Stimulated activated CD4-positive, alpha-beta T cell treated with anti-CD3 and anti-CD28 coated beads, Interleukin-1b, Interleukin-23, amount 100 ng/mL, for 48 hours (primary cell): ENCODE data around the gene ORC5.
A peak's percentile ranks its signal among the peaks of the same experiment; 100 is the strongest.
"Not testable (repeated sequence)": the region's sequence is repeated elsewhere in the genome, so short reads cannot be mapped to it uniquely, and the experiment has no call there.

Experiments
- DNase-seq: peaks from one replicate; pipeline ENCODE4 v3.0.0-alpha.2; 2020

The ORC5 gene

DNA sequence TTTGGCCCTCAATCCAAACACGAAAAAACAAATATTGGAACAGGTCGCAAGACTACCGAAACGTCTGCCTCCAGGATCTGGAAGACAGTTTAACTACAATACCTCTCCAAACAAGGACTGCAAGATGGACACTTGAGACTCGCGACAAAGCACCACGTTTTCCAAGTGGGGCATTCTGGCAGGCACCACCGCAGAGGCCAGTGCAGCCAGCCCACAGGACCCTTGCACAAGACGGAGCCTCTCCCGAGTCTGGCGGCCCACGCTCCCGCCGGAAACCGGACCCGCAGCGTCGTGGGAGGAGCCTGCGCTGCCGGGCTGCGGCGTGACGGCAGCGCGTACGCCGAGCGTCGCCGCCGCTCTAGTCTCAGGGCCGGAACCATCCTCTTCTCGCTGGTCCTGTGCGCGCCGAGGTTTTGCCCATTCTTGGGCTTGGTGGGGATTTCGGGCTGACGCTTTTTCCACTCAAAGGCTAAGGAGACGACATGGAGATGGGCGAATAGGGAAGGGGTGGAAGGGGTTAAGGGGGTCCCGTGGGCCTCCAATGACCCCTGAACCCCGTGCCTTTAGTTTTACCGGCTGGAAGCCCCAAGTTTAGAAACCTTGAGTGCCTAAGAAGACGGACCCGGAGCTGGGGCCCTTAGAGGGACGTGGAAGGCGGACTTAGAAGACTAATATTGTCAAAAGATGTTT lies at the start of gene ORC5:
TSS of gene ORC5 (minus strand) at position 283 of the 690 bp plus-strand sequence. CDS start at position 174, 109 bp downstream.
- DNase-seq = peak; percentile 80

DNA sequence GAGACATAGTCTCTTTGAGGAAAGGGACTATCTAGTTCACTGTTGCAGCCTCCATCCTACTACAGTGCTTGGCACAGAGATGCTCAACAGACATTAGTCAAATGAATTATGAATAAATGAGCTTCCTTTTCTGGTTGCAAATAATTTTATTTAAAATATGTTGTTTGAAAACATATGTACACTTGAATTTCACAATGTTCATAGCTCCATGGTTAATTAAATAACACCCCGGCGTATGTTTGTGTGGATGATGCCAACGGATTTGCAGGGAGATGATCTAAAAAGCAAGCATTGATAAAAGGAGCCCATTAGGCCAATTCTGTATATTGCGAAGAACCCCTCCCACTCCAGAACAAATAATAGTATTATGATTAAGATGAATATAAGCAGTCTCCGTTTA lies 47.8 kb upstream of the ORC5 start:
- DNase-seq = no peak

DNA sequence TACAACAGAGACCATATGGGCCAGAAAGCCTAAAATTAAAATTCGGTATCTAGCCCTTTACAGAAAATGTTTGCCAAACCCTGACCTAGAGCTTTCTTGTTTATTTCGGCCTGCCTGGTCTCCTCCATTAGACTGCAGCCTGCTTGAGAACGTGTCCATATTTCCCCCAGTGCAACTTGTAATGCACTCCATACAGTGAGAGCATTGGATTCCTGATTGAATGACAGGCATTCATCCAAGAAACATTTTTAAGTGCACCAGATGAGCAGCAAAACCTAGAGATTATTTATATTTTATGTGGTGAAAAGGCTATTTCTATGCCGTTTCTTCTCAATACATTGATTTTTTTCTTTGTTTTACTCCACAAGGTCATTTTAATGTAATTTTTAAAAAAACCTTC lies 47.4 kb upstream of the ORC5 start:
- no peak for DNase-seq

DNA sequence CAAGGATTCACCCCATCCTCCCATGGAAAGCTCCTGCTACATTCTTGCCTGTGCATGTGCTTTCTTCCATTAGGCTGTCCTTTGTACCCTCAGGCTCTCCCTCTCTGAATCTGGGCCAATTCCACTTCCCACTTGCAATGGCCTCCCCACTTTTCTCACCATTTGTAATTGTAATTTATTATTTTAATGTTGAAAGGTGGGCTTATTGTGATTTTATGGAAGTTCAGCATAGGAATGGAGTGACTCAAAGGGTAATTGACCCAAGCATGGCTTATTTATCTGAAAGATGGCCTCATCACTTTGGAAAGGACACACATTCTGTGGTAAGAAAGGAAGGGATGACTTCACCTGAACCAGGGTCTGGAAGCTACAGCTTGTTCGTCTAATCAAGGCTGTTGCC lies 46.9 kb upstream of the ORC5 start:
- no peak for DNase-seq

DNA sequence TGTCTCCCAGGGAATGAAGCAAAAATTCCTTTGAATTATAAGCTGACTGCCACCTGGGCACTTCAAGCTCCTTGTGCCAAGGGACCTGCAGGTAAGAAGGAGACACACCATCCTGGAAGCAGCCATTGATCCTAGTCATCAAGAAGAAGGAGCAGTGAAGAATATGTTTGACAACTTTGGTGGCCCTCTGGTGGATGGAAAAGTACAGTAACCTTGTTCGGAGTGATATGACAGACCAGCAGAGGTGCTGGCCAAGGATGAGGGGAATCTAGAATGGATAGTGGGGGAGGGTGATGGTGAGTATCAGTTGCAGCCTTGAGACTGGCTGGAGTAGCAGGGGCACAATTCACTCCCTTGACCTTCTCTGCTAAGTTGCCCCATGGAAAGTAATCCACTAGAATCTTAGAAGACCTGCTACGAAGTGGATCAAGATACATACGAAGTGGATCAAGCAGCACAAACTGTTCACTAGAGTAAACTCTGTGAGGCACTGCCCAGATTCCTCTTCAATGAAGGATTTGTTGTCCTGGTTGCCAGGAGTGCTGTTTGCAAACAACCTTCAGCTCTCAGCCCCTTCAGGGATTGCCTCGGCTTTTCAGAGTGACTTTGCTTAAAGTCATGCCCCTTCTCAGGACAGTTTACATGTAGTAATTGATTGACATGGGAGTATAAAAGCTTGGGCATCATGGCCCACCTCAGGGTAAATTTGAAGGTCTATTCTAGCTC lies 44.8 kb upstream of the ORC5 start:
- DNase-seq = no peak

DNA sequence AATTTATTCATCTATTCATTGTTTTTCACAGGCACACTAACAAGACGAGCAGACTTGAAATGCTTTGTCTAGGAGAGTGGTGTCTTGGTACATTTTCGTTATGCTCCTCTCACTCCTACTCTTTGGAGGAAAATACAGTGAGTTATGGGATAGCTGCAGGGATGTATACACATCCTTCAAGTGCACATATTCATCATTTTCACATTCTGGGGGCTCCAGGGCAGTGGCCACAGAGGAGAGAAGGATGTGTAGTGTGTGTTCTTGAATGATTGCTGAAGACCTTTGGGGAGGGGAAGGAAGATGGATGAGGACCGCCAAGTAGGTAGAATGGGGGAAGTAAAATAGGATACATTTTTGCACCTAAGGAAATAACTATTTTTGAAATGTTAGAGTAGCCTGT lies 34.8 kb upstream of the ORC5 start:
- no peak for DNase-seq

DNA sequence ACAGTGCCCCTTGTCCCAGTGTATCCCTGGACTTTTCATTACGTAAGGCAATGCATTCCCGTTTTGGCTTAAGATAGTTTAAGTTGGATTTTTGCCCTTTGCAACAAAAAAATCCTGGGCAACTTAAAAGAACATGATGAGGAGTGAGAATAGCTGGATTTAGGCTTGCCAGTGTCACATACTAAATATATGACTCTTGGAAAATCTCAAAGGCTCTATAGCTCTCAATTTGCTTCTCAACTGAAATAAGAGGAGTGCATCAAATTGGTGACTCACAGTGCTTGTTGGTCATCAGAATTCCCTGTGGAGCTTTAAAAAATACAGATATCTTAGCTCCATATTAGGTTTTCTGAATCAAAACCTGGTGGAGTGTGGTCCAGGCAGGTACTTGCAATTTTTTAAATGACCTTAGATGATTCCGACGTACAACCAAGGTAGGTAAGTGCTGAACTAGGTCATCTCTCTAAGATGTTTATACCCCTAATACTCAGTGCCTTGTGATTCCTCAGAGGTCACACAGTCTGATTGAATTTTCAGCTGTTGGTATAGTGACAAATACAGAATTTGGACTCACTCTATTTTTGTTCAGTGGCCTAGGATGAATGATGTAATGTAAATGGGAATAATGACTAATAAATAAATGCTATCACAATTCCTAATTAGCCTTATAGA lies 33.9 kb upstream of the ORC5 start:
- DNase-seq = no peak

DNA sequence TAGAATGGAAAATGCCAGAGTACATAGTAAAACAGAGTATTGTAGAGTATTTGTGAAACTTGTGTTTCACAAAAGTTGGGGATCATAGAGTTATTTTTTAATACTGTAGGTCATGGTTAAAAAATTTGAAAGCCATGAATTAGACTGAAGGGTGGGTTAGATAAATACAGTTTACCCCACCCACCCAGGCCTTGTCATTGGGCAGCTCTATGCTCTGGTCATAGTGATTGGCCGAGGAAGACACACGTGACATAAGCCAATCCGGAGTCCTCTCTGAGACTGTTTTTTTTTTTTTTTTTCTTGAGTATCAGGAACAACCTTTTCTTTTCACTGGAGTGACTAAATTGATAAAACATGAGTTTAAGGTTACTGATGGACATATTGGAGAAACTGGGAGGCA lies 33.3 kb upstream of the ORC5 start:
- DNase-seq = no peak

DNA sequence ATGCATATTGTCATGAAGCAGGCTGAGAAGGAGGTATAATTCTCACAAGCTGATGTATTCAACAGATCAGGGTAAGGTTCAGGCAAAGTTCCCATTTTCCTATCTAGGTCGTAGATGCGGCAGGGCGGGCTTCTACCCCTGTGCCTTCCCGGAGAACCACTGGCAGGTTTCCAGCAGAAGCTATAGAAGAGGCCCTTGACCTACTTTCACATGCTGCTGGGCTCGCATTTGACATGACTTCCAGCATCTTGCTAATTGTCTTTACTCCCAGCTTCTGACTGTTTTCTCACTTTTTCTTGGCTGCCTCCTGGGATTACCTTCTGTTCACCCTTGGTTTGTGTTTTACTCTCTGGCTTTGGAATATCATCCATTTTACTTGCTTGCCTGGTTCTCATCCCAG lies 32.6 kb upstream of the ORC5 start:
- DNase-seq = no peak

DNA sequence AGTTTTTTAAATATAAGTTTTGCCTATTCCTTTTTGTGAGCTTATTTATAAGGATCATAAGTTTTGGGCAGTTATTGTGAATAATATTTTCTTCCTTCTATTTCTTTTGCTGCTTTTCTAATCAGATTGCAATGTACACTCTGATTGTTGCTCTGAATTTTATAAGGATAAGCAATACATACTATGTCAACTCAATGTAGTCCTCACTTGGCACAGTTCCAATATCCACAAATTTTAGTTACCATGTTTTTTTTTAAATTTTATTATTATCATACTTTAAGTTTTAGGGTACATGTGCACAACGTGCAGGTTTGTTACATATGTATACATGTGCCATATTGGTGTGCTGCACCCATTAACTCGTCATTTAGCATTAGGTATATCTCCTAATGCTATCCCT lies 27.2 kb upstream of the ORC5 start:
- not testable (repeated sequence) for DNase-seq

DNA sequence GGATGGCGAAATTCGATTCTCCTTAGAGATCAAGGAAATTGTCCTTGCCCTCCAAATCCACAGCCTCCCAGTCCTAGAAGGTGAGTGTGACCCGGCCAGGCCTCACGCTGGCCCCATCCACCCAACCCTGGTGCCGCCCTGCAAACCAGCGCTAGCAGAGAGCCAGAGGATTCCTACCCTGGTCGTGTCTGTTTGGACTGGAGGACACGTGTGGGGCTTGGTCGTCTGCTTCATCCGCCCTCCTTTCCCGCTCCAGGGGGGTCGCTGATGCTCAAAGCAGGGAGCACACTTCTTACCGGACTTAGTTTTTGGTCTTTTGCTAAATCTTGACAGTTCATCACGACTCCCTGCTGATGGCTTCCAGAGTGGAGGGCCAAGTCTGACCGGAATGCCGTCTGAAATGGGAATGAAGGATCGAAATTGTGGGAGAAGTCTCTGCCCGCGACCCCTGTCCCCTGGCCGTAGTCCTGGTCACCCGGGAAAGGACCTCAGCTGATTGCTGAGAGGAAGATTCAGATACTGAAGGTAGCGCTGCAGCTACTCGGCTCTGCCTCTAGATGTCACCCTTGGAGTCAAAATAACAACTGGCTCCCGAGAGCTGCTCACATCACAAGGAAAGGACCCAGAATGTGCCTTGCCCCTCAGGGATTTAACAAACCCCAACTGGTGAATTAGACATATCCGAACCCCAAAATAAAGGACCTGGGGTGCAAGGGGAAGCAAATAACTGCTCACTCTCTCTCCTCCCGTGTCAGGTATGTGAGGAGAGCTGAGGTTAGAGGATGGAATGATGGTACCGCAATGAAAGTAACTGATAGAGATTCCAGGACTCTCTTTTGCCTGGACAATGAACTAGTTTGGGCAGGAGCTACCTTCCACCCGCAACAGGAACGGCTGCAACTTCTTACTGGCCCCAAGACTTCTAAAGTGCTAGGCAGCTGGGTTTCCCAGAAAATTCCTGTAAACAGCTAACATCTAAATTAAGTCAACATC lies 23.5 kb upstream of the ORC5 start:
- DNase-seq = peak; percentile 23

DNA sequence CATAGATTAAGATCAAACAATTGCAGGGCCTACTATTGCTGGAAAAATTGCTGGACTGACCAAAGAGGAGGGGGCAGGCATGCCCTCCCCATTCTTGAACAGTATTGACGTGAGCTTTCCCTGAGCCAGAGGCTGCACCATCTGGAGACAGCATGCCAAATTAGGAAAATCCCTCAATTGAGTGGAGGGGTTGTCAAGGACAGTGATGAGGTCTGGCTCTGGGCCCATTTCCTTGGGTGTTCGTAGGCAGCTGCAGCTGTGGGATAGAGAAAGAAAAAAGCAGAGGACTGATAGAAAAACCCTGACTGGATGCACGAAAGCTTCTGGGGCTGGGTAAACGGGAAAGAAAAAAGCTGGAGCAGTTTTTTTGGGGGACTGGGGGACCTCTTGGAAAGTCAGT lies 22.8 kb upstream of the ORC5 start:
- DNase-seq = no peak

DNA sequence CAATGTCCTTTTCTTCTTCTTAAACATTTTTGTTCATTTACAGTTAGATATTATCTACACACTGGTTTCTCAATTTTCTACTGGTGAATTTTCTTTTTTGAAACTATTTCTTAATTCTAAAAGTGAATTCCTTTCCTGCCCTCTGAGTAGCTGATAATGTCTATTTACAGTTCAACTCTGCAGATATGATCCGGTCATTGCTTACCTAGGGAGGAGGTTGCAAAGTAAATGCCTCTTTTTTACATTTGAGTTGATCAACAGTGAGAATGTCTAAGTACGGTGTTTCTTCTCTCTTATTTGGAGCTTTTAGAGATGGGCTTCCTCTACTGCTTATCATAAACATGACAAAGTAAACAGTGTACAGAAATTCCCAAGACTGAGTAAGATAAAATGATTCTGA lies 20.6 kb upstream of the ORC5 start:
- no peak for DNase-seq

DNA sequence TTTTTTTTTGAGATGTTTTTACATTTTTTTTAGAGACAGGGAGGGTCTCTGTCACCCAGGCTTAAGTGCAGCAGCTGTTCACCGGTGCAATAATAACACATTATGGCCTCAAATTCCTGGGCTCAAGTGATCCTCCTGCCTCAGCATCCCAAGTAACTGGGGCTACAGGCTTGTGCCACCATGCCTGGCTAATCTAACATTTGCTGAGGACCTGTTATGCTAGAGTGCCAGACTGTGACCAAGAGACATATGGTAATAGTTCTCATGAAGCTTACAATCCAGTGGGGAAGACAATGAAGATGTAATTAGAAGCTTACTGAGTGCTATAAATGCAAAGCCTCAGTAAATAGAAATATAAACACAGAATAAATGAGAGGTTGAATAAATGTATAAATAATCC lies 17.6 kb upstream of the ORC5 start:
- DNase-seq = no peak

DNA sequence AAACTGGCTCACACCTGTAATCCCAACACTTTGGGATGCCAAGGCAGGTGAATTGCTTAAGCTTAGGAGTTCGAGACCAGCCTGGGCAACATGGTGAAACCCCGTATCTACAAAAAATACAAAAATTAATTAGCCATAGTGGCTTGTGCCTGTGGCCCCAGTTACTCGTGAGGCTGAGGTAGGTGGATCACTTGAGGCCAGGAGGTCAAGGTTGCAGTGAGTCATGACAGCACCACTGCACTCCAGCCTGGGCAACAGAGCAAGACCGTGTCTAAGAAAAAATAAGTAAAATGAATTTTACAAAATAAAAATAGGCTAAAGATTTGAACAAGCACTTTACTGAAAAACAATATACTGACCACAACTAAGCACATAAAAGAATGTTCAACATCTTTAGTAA lies 9.8 kb upstream of the ORC5 start:
- no peak for DNase-seq

DNA sequence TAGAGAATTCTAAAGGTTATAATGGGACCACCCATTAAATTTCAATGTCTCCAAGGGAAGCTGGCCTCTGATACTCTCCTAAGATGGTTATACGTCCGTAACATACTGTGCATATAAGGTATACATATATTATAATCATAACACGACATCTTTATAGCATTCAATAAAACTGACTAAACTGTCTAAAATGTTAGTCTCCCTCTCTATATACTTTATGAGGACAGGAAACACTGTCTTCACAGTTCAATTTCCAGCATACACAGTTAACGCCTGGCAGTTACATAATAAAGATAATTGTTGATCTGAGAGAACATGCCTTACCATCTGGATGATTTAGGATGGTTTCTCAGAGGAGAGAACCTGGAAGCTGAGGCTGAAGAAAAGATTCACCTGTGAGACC lies 1.2 kb upstream of the ORC5 start:
- DNase-seq = no peak

DNA sequence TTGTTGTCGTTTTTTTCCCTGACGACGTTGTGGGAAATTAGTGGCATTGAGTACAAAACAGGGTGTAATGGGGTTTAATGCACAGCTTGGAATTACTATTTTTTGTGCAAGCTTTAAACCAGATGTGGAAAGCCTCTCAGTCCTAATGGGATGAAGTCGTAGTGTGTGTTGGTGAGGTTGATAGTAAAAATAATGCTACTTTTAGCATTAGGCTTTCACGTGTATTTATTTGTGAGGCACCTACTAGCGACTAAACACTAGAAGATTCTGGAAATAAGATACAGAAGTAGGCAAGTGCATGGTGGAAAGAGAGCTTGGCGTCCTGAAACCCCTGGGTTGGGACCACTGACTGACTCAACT lies 588 bp upstream of the ORC5 start:
- DNase-seq = no peak

DNA sequence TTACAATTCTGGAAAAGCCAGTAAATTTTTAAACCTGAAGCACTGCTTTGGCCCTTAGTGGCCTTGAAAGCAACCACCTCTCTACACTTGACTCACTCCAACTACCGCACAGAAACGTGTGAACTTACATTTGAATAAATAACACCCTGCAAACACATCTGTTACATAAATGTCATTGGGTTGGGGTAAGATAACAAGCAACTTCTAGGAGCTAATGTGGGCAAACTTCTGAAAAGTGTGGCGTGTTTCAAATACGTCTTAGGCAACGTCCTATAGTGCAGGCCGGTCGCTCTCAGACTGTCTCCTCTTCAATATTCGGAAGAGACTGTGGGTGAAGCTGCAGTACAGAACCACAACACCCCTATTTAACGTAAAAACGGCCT lies 474 bp downstream of the ORC5 start:
- no peak for DNase-seq

DNA sequence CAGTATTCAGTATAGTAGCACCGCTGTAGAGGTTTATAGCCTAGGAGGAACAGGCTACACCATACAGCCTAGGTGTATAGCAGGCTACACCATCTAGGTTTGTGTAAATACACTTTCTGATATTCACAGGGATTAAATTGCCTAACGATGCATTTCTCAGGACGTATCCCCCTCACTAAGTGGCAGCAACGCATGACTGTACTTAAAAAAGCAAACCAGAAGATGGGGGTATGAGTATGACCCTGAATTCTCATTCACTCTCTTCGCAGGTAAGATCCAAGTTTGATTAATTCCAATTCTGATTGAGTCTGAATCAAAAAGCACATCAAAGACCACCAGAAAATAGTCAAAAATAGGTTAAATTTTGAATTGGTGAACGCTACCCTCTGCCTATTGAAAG lies 972 bp downstream of the ORC5 start:
- no peak for DNase-seq

DNA sequence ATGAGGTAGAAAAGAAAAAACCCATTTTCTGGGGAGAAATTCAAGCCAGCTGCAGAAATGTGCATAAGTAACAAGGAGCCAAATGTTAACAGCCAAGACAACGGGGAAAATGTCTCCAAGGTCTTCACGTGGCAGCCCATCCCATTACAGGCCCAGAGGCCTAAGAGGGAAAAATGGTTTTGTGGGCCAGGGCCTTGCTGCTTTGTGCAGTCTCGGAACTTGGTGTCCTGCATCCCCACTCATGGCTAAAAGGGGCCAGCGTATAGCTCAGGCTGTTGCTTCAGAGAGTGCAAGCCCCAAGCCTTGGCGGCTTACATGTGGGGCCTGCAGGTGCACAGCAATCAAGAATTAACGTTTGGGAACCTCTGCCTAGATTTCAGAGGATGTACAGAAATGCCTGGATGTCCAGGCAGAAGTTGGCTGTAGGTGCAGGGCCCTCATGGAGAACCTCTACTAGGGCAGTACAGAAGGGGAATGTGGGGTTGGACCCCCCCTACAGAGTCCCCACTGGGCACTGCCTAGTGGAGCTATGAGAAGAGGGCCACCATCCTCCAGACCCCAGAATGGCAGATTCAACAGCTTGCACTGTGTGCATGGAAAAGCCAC lies 9.0 kb downstream of the ORC5 start:
- DNase-seq = no peak

DNA sequence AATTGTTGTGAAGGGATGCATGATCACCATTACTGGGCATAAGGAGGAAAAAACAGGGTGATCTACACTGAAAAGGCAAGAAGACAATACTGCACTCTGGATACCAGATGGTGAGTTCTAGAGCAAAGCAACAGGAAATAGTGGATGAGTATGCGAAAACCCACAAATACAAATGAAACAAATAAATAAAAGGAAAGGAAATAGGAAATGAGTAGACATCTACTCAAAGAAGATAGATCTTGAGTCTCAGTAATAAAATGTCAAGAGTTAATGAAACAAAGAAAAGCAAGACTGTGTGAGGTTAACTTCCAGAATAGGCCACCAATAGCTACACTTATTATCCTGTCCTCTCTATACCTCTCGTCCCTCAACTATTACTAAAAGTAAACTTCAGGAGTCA lies 11.7 kb downstream of the ORC5 start:
- DNase-seq = no peak

DNA sequence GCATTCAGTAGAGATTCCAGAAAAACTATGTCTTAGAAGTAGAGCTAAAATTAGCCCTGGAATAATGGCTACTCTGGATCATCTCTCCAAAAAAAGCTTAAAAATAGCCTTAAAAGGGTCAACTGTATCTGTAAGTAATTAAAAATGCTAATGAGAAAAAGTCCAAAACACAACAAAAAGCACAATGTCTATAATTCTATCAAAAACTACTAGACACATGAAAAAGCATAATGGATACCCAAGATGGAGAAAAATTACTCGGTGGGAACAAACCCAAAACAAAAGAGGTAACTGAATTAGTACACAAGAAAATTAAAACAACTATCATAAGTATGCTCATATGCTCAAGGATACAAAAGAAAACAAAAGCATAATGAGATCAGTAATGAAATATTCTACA lies 15.4 kb downstream of the ORC5 start:
- no peak for DNase-seq

DNA sequence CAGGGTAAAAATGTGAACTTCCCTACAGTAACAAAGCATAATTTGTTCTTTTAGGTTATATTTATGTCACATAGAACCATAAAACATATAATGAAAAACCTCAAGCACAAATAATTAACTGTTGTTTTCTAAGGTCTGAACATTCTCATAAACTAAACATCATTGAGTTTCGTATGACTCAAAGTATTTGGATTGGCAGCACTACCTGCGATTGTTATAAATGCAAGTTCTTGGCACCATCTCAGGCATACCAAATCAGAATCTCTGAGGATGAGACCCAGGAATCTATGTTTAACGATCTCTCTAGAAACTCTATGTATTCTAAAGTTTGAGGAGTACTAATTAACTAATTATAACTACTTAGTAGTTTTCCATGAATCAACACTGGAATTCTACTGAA lies 22.5 kb downstream of the ORC5 start:
- no peak for DNase-seq
